SU-DHL-6 (cell line): ENCODE measurements around the gene CLMN.

Source experiments
- CTCF ChIP-seq: fragments of 200-600 bp; sonication (generic); IDR thresholded peaks from one replicate; pipeline ENCODE4 v1.5.1; 2017; ENCODE audit warnings: antibody characterized with exemption, mild to moderate bottlenecking, low read length, moderate library complexity; ENCODE audit not compliant: insufficient read depth, poor library complexity, severe bottlenecking
- EZH2phosphoT487 ChIP-seq: fragments of 200-600 bp; sonication (generic), shearing (Covaris generic); conservative IDR thresholded peaks from 2 replicates; pipeline ENCODE4 v1.6.1; 2018; ENCODE audit warnings: mild to moderate bottlenecking, antibody characterized with exemption, low read length, moderate library complexity, mixed read lengths

- TF ChIP-seq CTCF = no peak
- TF ChIP-seq EZH2phosphoT487 = no peak
These were observed 29.5 kb upstream of the CLMN start for GRCh38 chr14:95349241-95349640.
